H1 (cell line): ENCODE results near the gene FRMD4A.

Experiments used
- ASH2L ChIP-seq: fragments of 200-600, 300-600 bp; sonication (generic); IDR thresholded peaks from one replicate; pipeline ENCODE4 v1.7.1; 2017; ENCODE audit warnings: low read length
- CBX5 ChIP-seq: fragments of 300-800, 300-1000 bp; sonication (generic); IDR thresholded peaks from 2 replicates; pipeline ENCODE4 v1.7.1; 2016; ENCODE audit warnings: antibody characterized with exemption, low read length, low read depth
- CBX8 ChIP-seq: fragments of 300-800, 300-1000 bp; sonication (generic); IDR thresholded peaks from 2 replicates; pipeline ENCODE4 v1.7.1; 2016; ENCODE audit warnings: low read depth, low read length, borderline replicate concordance
- CEBPB ChIP-seq: IDR thresholded peaks from 2 replicates; pipeline ENCODE4 v1.6.1; 2012; ENCODE audit warnings: low read depth, low read length
- EP300 ChIP-seq, 2 experiments: IDR thresholded peaks; 1 replicate in 1 of 2; 2 replicates in 1 of 2; pipeline ENCODE4 v1.6.1; 2011 to 2012; ENCODE audit warnings: low read depth in 2 of 2, low read length in 2 of 2, mild to moderate bottlenecking in 2 of 2, borderline replicate concordance in 1 of 2, inconsistent platforms in 1 of 2, moderate library complexity in 1 of 2
- HDAC6 ChIP-seq: IDR thresholded peaks from one replicate; pipeline ENCODE4 v1.7.1; 2012; ENCODE audit warnings: low read depth, mild to moderate bottlenecking, inconsistent platforms, low read length, moderate library complexity
- NANOG ChIP-seq: IDR thresholded peaks from 2 replicates; pipeline ENCODE4 v1.6.1; 2011; ENCODE audit warnings: low read length, low read depth, mild to moderate bottlenecking, inconsistent platforms; ENCODE audit not compliant: insufficient read depth, poor library complexity, severe bottlenecking
- POLR2AphosphoS5 ChIP-seq: IDR thresholded peaks from 2 replicates; pipeline ENCODE4 v1.6.1; 2011; ENCODE audit warnings: low read depth, low read length
- RFX5 ChIP-seq: IDR thresholded peaks from 2 replicates; pipeline ENCODE4 v1.6.1; 2011; ENCODE audit warnings: low read depth, low read length, improper control_type of control experiment, borderline replicate concordance
- SP1 ChIP-seq: IDR thresholded peaks from 2 replicates; pipeline ENCODE4 v1.6.1; 2011; ENCODE audit warnings: low read depth, low read length
- TF ChIP-seq, protein P1 (sequence below), 3 experiments: IDR thresholded peaks; 1 replicate in 2 of 3; 2 replicates in 1 of 3; pipeline versions ENCODE4 v1.5.1 to v1.6.1; 2011; ENCODE audit warnings: low read length in 3 of 3, mild to moderate bottlenecking in 3 of 3, inconsistent platforms in 2 of 3, low read depth in 1 of 3, moderate library complexity in 1 of 3; ENCODE audit not compliant: insufficient read depth in 1 of 3; ENCODE audit errors: control extremely low read depth in 1 of 3

DNA sequence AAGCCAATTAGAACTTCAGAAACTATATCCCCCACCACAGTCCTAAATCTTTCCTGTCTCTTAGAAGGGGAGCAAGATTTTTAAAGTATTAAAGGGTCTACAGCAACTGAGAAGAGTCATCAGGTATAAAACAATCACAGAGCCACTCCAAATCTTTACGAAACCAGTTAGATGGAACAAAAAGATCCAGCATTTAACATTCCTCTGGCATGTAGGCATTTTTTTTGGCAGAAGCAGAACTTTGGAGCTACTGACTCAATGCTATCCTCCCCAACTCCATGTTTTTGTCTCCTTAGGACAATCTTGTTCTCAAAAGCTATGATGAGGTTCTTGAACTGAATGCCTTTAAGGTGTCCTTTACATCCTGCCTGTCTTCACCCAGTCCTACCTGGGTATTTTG lies 410.7 kb downstream of the FRMD4A start:
- TF ChIP-seq, protein P1, sequence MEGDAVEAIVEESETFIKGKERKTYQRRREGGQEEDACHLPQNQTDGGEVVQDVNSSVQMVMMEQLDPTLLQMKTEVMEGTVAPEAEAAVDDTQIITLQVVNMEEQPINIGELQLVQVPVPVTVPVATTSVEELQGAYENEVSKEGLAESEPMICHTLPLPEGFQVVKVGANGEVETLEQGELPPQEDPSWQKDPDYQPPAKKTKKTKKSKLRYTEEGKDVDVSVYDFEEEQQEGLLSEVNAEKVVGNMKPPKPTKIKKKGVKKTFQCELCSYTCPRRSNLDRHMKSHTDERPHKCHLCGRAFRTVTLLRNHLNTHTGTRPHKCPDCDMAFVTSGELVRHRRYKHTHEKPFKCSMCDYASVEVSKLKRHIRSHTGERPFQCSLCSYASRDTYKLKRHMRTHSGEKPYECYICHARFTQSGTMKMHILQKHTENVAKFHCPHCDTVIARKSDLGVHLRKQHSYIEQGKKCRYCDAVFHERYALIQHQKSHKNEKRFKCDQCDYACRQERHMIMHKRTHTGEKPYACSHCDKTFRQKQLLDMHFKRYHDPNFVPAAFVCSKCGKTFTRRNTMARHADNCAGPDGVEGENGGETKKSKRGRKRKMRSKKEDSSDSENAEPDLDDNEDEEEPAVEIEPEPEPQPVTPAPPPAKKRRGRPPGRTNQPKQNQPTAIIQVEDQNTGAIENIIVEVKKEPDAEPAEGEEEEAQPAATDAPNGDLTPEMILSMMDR (IDR thresholded peaks at IDR 0.05; ENCODE audit: control extremely low read depth in 1 of 3, insufficient read depth in 1 of 3, low read depth in 1 of 3, low read length in 3 of 3) = no peak
- TF ChIP-seq ASH2L = no peak
- no peak for TF ChIP-seq POLR2AphosphoS5
- TF ChIP-seq NANOG = no peak
- TF ChIP-seq CBX5 = no peak
- TF ChIP-seq EP300 (IDR thresholded peaks at IDR 0.05; ENCODE audit: borderline replicate concordance in 1 of 2, low read depth in 2 of 2, low read length in 2 of 2) = no peak
- no peak for TF ChIP-seq HDAC6
- TF ChIP-seq SP1 = no peak
- no peak for TF ChIP-seq CEBPB
- no peak for TF ChIP-seq RFX5
- no peak for TF ChIP-seq CBX8
